ENCODE results near the gene CCBE1.

DNA sequence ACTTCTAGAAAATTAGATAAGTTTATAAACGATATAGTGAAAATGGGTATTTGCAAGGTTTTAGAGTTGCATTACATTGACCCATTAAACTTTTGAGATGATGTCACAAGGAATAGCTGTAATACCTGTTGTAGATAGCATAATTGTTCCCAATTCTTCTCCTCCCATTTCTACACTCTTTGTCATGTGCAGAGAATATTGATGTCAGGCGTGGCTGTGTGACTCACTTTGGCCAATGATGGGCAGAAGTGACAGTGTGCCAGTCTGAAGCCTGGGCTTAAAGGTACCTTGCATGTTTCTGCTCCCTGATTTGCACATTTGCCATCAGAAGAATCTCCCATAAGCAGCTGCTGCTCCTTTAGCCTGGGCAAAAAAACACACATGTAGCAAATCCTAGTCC lies 26.9 kb upstream of the CCBE1 start:
- TF ChIP-seq TAF1 (IDR thresholded peaks at IDR 0.05; ENCODE audit: borderline replicate concordance, insufficient read depth, low read length): no peak
- TF ChIP-seq, protein P1, sequence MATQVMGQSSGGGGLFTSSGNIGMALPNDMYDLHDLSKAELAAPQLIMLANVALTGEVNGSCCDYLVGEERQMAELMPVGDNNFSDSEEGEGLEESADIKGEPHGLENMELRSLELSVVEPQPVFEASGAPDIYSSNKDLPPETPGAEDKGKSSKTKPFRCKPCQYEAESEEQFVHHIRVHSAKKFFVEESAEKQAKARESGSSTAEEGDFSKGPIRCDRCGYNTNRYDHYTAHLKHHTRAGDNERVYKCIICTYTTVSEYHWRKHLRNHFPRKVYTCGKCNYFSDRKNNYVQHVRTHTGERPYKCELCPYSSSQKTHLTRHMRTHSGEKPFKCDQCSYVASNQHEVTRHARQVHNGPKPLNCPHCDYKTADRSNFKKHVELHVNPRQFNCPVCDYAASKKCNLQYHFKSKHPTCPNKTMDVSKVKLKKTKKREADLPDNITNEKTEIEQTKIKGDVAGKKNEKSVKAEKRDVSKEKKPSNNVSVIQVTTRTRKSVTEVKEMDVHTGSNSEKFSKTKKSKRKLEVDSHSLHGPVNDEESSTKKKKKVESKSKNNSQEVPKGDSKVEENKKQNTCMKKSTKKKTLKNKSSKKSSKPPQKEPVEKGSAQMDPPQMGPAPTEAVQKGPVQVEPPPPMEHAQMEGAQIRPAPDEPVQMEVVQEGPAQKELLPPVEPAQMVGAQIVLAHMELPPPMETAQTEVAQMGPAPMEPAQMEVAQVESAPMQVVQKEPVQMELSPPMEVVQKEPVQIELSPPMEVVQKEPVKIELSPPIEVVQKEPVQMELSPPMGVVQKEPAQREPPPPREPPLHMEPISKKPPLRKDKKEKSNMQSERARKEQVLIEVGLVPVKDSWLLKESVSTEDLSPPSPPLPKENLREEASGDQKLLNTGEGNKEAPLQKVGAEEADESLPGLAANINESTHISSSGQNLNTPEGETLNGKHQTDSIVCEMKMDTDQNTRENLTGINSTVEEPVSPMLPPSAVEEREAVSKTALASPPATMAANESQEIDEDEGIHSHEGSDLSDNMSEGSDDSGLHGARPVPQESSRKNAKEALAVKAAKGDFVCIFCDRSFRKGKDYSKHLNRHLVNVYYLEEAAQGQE (IDR thresholded peaks at IDR 0.05; ENCODE audit: insufficient read depth in 1 of 2, low read depth in 2 of 2, low read length in 2 of 2): no peak
- no peak for TF ChIP-seq POLR2AphosphoS5 (IDR thresholded peaks at IDR 0.05; ENCODE audit: low read depth, low read length)
- no peak for TF ChIP-seq SIN3A (IDR thresholded peaks at IDR 0.05; ENCODE audit: borderline replicate concordance, insufficient read depth, low read length)
- TF ChIP-seq FOXP2 (optimal IDR thresholded peaks at IDR 0.05; ENCODE audit: borderline replicate concordance, extremely low read depth, extremely low read length, insufficient read depth): no peak

All from PFSK-1 (cell line).